HG03460 (cell line): ENCODE data around the gene DCUN1D4.
A peak's percentile ranks its signal among the peaks of the same experiment; 100 is the strongest.

ENCODE experiments used
- ATAC-seq: cut with Tn5 transposase; IDR thresholded peaks from one replicate; pipeline ENCODE4 v1.9.1; 2021; ENCODE audit not compliant: unreplicated experiment

DCUN1D4 gene

DNA sequence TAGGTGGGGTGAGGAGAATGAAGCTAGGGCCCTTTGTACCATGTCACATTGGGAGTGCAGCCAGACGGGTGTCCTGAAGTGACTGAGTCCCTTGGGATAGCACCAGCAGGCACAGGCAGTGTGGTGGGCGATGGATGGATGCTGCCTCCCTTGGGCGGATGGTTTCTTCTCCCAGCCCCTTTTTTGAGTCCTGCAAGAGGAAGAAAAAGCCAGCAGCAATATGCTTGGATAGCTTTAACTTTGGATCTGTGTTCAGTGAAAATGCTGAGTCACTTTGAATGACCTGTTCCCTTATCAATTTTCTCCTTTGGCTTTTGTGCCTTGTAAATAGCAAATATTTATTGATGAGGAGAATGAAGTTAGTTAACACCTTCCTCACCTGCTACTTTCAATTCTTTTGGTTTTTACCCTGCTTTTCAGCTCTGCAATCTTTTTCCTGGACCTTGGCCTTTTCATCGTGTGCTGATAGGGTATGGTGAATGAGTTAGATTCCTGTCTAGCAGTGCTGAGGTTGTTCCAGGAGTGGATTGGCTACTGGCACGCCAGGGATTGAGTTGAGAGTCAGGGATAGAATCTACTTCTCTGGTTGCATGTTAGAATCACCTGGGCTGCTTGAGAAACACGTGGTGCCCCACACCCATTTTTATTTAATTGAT lies 10.2 kb downstream of the DCUN1D4 start:
- ATAC-seq: no peak

DNA sequence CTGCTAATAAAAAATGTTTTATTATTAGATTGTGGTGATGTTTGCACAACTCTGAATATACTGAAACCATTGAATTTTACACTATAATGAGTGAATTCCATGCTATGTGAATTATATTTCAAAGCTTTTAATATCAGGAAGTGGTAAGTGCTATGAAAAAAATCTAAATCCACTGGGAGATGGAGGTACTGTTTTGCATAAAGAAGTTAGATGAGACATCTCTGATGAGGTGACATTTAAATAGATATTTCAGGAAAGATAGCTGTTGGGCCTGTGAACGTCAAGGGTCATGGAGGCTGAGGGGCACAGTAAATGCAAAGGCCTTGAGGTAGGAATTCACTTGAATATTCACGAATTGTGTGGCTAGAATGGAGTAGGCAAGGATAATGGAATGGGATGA lies 12.3 kb downstream of the DCUN1D4 start:
- no peak for ATAC-seq

DNA sequence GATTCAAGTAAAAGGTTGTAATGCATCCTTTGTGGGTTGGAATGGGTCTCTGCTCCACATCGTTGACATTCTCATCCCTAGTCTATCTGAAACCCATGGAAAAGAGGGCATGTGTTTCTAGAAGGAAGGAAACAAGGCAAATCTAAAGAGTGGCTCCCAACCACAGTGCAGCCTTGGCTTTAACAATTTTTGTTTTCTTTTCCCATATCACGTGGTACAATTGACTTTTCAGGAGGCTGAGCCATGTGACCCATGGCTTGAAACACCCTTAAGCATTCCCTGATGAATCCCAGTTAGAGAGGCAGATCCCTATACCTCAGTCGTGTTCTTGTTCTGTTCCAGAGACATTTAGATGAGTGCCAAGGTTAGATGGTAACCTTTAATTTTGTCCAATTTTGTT lies 12.8 kb downstream of the DCUN1D4 start:
- no peak for ATAC-seq

DNA sequence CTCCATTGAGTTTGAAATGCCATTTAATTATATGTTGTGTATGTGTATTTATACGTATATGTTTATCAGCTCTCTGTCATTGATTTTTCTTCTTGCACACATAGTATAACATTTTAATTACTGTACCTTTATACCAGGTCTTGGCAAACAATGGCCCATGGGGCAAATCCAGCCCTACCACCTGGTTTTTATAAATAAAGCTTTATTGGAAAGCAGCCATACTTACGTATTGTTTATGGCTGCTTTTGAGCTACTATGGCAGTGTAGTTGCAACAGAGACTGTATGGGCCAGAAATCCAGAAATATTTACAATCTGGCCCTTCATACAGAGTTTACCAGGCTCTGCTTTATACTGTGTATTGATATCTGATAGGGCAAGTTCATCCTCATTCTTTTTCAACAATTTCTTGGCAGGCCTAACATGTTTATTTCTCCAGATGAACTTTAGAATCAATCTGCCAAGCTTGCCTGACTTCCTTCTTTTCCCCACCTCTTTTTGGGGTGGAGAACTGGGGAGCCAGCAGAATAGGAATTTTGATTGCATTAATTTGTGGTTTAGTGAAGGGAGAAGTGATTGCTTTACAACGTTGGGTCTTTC lies 15.8 kb downstream of the DCUN1D4 start:
- no peak for ATAC-seq

DNA sequence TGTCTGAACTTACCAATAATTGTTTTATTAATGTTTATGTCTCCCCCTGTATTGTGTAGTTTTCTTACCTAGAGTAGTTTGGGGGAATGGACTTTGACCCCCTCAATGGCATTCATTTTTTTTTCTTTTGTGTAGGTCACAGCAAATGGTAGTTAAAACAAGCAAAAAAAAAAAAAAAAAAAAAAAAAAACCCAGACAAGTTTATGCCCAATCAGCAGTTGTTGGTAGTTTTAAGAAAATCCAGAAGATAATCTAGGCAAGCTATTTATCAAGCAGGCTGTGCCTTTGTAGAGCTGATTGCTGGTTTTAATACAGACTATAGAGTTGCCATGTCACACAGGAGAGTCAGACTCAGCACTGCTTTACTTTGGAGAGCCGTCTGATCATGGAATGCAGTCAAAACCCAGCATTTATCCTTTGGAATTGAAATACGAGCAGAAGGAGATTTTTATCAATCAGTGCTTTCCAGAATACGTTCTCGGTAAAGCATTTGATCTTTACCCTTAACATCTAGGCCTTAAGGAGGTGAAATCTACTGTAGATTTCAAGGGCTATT lies 16.6 kb downstream of the DCUN1D4 start:
- no peak for ATAC-seq

DNA sequence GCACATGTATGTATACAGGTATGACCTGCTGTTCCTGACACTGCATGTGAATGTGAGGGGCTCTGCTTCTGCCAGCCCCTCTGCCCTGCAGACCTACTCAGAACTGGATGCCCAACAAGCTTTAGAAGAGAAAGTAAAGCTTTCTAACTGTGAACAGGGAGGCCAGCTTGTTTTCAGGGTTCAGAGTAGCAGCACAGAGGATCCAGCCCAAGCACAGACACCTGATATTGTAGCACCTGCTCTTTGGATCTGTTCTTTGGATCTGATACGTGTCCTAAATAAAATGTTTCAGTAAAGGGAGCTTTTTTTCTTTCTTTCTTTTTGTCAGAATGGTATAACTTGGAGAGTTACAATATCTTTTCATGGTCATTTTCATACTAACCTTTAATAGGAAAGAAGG lies 19.2 kb downstream of the DCUN1D4 start:
- ATAC-seq: no peak

DNA sequence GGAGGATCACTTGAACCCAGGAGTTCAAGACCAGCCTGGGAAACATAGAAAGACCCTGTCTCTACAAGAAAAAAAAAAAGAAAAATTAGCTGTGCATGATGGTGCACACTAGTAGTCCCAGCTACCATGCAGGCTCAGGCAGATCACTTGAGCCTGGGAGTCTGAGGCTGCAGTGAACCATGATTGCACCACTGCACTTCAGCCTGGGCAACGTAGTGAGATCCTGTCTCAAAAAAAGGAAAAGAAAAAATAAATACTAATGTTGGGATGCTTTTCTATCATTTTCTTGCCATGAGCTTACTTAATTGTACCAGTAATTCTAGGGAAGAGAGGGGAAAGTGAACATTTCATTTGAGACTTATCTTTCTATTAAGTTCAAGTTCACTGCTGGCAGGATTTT lies 19.8 kb downstream of the DCUN1D4 start:
- no peak for ATAC-seq

DNA sequence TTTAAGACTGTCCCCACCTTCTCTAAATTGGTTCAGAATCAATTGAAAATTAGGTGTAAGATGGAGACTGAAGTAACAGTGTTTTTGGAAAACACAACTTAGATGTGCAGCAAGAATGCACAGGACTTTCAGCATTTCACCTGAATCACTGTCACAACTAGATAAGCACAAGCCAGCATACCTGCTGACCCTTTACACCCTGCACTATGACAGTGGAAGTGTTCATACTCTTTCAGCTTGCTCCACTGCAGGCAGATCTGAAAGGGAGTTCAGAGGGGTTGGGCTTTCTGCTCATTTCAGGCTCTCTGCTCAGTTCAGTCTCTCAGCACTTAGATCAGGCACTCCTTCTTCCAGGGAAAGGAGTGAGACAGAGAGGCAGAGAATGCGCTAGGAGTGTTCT lies 22.8 kb downstream of the DCUN1D4 start:
- ATAC-seq: no peak

DNA sequence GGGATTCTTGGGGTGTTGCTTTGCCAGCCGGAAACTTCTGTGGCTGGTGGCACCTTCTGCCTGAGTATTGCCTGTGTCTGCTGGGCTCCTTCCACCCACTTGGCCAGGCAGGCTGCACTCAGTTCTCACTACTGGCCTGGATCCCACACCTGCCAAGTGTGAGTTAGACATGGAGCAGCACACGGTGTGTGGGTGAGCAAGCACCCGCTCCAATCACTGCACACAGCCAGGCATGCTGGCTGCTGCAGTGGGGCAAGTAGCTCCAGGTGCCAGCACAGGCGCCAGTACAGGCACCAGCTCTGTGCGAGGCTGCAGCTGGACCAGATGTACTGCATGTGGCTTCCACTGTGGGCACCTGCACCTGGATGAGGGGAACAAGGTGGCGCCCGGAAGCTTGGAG lies 23.9 kb downstream of the DCUN1D4 start:
- no peak for ATAC-seq

DNA sequence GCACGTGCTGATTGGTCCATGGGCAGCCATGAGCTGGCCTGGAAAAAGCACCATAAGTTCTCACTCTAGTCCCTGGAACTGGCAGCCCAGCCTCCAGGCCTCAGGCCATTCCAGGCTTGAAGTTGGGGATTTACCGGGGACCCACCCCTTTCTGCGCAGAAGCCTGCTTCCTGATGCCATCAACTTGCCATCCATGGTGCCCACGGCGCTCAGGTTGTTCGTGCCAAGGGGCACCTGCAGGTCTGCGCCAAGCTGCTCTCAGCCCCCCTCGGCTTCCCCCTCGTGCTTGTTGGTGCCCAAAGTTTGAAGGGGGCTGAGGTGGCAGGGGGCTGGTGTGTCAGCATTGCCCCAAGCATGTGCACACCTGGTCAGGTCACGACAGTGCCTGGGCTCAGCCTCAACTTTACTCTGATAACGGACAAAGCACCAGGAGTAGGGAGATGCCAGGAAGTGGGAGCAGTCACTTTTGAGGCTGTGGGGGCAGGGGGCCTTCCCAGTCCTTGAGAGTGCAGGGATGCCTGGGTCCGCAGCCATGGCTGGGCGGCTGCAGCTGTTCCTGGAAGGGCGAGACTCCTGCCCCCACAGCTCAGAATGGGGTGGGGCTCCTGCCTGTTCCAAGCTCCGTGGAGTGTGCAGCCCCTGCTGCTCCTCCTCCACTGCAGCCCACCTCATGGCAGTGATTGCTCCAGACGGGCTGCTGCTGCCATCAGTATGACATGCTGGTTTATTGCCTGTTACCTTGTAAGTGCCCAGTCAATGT lies 24.9 kb downstream of the DCUN1D4 start:
- ATAC-seq: no peak

DNA sequence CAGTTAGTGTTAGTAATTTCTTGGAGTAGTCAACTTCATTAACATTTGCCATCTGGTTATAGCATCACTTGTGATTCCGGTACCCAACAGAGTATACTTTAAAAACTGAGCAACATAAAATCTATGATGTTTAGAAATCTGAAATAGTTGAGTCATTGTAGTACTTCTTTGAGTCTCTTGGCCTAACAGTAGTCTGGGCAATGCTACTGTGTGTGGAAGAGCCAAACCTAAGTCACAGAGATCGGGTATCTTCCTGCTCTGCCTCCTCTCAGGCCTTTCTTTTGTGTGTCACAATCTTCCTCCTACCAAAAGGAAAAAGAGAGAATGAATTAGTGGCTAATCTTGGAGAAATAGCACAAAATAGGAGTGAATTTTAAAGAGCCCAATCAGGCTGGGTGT lies 25.5 kb downstream of the DCUN1D4 start:
- ATAC-seq: no peak

DNA sequence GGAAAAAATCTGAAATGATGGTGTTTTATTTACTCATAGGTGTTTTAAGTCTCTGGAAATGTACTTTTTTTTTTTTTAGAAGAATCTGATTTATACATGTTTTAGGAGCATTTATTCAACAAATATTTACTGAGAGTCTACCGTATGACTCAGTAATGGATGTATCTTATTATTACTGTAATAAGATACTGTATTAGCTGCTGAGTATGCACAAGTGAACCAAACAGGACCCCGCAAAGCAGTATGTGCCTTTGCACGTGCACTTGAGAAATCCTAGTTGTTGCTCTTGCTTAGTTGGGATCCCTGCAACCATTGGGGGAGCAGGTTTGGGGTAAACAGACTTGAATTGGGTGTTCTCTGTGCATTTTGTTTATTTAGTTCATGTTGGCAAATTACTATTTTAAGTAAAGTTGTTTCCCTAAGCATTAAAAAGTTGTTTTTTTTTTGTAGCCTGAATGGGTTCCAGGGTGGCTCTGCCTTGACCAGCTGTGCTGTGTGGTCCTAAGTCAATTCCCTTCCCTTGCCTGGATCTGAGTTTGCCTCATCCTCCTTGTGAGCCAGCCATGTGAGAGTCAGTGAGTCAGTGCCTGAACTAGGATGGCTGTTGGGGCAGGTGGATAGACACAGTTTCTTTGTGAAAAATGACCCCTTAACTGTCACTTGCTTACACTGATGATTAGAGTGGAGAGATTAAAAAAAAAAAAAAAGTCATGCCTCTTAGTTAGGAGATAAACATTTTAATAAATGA lies 27.7 kb downstream of the DCUN1D4 start:
- no peak for ATAC-seq

DNA sequence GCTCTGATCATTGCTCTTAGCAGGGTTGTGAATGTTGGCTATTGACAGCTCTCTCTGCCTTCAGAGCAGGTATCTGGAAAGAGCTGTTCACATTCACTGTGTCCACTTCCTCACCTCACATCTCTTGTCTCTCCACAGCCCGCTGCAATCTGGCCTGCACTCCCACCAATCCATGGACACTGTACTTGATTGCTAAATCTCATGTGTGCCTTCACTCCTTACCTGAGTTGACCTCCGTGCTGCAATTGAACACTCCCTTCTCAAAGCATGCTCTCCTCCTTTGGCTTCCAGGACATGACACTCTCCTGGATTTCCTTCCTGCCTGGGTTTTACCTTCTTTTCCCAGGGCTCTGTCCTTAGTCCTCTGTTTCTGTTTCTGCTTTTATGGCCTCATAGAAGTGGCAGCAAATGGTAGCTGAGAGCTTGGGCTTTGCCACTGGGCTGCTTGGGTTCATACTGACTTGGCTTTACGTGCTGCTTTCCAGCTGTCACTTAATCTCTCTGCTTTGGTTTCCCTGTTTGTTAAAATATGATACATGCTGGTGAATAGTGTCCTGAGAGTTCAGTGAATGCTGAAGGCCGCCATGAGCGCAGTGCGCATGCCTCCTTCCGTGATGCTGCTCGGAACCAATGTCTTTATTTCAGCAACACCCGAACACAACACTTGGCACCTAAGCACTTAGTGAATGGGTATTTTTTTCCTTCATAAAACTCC lies 29.5 kb downstream of the DCUN1D4 start:
- ATAC-seq: no peak

DNA sequence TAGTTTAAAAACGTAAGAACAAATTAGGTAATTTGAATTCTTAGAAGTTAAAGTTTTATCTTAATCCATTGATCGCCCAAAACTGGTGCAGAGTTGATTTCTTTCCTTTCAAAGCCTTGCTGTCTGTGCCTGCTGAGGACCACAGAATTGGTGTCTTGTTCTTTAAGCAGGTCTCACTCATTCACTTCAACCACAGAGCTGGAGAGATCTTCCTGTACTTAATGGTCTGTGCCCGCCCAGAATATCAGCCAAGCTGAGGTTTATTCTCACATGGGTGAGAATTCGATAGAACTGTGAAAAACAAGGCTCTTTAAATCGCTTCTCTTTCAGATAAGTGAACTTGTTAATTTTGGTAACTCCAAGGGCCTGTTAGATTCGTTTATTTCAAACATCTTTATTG lies 31.6 kb downstream of the DCUN1D4 start:
- ATAC-seq: no peak

DNA sequence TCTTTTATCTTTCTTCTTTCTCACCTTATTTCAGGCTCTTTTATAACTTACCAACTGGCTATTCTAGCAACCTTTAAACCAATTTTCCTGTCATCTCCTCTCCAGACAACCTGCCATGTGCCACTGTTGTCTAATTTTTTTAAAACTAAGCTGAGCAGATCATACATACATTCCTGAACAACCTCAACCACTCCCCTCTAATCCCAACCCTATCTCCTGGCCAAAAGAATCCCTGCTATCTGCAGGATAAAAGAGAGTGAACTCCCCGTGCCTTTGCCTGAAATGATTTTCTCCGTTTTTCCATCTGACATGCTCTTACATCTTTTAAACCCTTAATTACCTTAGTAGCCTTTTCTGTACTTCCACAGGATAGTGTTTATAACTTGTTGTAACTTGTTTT lies 35.5 kb downstream of the DCUN1D4 start:
- no peak for ATAC-seq

DNA sequence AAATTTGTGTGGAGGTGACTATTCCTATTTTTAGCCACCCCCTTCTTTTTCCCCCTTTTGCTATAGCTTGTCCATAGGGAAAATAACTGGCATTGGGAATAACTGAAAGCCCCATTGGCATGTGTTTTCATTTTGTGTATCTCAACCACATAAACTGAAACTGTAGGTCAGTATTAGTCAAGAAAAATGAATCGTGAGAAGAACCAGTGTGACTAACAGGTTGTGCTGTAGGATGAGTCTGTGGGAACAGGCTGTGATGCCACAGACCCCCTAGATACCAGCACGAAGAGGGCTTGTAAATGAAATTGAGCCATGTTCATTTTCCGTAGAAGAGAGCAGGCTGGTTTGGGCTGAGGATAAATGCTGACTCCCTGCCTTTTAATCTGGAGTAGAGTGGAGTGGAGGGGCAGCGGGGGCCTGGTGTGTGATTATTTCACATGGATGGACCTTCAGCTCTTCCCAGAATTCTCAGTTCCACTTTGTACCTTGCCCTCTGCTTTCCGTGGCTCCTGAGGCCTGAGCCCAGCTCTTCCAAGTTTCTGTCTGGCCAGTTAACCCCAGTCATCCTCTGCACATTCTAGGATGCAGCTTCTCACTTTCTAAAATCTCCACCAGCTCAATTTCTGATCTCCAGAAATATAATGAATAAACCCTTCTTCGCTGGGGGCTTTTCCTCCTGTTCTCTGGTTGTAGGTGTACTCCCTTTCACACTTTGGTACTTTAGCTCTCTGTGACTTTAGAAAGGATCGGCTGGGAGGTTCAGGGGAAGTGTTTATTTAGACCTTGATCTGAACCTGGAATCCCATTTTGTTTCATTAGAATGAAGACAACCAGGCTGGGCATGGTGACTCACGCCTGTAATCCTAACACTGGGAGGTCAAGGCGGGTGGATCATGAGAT lies 37.3 kb downstream of the DCUN1D4 start:
- no peak for ATAC-seq

DNA sequence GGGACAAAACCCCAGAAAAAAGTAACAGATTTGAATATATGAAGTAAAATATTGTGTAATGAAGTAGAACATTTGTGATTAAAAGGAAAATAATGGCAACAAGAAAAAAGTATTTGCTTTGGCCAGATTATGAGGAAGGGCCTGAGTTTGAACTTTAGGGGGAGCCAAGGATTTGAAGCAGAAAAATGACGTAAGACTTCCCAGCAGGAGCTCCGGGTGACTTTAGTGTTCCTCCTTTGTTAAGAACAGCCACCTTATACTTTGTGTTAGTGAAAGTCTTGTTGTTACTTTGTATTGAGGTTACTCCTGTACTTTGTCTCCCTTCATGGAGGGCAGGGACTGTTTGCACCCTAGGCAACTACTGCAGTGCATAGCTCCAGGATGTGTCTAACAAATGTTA lies 41.1 kb downstream of the DCUN1D4 start:
- no peak for ATAC-seq

DNA sequence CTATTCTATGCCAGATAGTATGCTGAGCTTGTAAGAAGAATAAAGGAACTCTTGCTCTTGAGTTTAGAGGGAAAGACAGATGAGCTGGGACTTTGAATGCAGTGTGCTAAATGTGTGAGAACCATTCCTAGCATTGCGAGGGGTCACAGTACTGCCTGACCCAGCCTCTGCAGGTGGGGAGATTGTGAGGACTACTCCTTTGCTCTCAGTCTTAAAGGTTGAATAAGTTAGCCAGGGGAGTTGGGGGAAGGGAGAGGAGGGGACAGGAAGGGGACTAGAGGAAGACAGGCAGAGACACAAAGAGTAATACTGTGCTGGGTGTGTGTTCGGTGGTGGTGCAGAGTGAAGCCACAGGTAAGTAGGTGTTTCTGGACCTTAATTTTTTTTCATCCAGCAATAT lies 41.7 kb downstream of the DCUN1D4 start:
- no peak for ATAC-seq

DNA sequence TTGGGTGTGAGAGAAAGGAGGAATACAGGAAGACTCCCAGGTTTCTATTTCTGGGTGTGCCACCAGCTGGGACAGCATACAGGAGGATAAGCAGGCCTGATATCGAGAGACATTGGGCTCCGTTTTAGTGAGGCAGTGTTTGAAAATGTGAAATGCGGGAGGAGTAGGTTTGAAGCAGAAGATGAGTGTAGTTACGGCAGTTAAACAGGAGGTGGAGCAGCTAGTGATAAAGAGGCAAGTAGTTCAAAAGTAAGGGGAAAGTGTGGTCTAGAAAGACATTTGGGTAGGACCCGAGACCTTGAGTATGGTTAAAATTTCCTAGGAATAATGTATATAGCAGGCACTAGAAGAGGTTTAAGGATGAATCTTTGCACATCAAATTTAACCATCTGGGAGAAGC lies 42.4 kb downstream of the DCUN1D4 start:
- peak; percentile 57 for ATAC-seq

DNA sequence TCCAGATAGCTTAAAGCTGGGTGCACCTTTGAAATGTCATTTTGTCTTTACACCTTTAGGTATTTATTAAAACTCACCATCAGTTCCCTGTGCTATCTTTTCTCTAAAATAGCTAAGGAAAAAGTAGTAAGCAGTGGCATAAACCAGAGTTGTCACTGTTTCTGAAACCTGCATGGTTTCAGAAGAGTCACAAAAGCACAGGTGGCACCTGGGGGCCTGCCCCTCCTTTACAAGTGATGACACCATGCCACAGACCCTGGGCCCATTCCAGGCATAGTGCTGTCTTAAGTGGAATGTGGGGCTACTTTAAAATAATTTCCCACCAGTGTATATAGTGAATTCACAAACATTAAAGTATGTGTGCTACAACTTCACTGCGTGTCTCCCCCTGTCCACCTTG lies 47.8 kb downstream of the DCUN1D4 start:
- ATAC-seq: no peak
